Posterior vena cava (tissue), 2 donors: ENCODE data around the gene FAM171A2. TPM values are rescaled to one million over a fixed set of nuclear protein-coding genes. Genes with fewer than 3 reads are reported as not detected.
"Not testable (repeated sequence)": the region's sequence is repeated elsewhere in the genome, so short reads cannot be mapped to it uniquely, and the experiment has no call there.

Source experiments
- DNase-seq: peaks from one replicate; pipeline ENCODE4 v3.0.0-alpha.2; 2020; ENCODE audit warnings: low spot score
- intact Hi-C, 2 donors: fragments of 100-400 bp; cut with DNase I; formaldehyde crosslinking; loops; one replicate each; pipeline versions ENCODE4 v1.14.1 to v1.14.2; 2022 to 2023
- total RNA-seq, 2 donors: library from RNA; stranded (reverse); fragmentation: NEBNext Ultra II Directional; extraction: Animal tissue kit (Norgen Biotek cat#: 25700); gene quantifications; one replicate each; pipeline ENCODE4 v1.2.1, GENCODE V29; 2021
- donor health status: DM: yes; HTN: yes; CAD: no.
- donor health status: DM: yes; HTN: yes; CAD: no.

The FAM171A2 gene
- total RNA-seq, 2 donors from 2014 or later, result 0.43 to 0.69 TPM

DNA sequence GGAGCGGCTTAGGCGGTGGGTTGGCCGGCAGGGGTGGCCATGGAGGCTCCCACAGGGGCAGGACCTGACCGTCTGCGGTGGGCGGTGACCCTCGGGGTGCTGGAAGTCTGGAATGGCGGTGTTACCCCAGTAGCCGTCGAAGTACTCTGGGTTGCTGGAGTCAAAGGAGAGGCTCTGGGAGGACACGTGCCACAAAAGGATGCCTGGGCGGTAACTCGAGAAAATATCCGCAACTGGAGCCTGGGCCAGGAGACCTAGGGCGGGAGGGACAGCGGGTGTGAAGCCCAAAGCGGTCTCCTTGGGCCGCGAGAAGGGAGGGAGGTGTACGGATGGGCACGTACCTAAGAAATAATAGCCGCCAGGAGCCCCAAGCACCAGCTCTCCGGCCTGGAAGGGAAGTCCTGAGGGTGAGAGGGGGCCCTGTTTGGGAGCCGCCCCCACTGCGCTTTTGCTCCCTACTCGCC is 21.2 kb upstream of the FAM171A2 start:
- intact Hi-C loops, result no loop called here
- DNase-seq, result peak; percentile 76

- intact Hi-C loops, result no loop called here
- DNase-seq, result peak; percentile 70
These were observed 20.7 kb upstream of the FAM171A2 start for GRCh38 chr17:44384281-44384822.

- DNase-seq, result peak; percentile 75
- intact Hi-C loops, result no loop called here
These were observed 20.2 kb upstream of the FAM171A2 start for GRCh38 chr17:44383861-44384260.

GRCh38 chr17:44383363-44383762 is 19.7 kb upstream of the FAM171A2 start:
- DNase-seq, result peak; percentile 70
- intact Hi-C loops, result no loop called here

DNA sequence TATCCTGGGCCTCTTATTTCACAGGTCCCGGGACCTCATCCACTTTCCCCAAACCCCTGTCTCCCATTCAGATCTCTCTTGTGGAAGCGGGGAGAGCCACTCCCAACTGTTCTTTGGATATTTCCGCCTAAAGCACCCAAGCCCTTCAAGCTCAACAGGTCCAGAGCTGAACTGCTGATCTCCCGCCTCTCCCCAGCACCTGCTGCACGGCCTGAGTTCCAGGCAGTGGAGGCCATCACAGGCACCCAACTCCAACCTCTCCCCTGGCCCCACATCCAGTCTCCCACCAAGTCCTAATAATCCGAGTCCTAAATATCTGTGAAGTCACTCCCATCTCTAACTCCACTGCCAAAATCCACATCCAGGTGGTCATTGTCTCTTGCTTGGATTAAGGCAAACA is 19.3 kb upstream of the FAM171A2 start:
- DNase-seq, result peak; percentile 26
- intact Hi-C loops, result no loop called here

DNA sequence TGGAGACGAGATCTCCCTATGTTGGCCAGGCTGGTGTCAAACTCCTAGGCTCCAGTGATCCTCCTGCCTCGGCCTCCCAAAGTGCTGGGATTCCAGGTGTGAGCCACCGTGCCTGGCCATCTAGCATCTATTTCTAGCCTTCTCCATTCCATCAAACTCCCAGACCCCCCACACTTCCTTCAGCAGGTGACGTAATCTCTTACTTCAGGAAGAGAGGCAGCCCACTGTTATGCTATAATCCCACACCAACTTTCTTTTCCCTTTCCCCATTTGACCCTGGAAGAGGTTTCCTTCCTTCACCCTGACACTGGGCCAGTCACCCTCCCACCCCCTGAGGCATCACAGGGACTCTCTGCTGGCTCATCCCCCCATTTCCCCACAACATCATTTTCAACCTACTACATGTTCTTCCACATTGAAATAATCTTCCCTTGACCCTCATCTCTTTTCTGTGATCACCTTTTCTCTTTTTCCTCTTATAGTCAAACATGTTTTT is 18.2 kb upstream of the FAM171A2 start:
- intact Hi-C loops, result no loop called here
- no peak for DNase-seq

DNA sequence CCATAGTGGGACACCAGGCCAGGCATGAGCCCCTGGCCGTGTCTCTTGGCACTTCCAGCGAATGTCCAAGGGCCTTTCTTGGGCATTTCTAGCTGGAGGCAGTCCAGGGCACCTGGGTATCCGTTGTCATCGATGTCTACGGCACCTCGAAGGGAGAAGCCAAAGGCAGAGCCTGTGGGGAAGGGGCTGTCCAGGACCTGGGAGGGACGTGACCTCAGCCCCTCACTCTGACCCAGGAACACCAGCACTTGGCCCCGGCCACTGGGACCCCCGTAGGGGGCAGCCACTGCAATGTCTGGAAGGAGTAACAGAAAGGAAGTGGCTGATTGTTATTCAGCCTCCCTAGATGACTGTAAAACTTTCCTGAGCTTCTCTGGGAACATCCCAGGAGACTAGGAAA is 17.1 kb upstream of the FAM171A2 start:
- intact Hi-C loops, result no loop called here
- no peak for DNase-seq

DNA sequence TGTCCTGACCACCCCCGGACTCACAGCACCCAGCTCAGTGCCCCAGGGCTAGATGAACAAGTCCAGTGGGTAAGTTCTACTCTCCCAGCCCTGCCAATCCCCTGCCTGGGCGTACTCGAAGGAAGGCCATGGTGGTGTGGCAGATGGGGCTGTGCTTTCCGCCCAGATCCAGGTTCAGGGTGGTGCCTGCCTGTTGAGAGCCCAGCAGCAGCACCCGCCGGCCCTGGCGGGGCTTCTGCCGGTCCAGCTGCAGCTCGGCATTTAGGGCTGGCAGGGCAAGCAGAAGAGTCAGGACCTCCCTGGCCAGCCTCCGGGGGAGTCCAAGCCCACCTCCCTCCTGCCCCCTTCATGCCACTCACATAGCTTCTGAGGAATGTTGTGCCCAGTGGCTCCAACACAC is 16.2 kb upstream of the FAM171A2 start:
- no peak for DNase-seq
- intact Hi-C loops, result no loop called here

- no peak for DNase-seq
- intact Hi-C loops, result no loop called here
These were observed 14.6 kb upstream of the FAM171A2 start for GRCh38 chr17:44378171-44378705.

DNA sequence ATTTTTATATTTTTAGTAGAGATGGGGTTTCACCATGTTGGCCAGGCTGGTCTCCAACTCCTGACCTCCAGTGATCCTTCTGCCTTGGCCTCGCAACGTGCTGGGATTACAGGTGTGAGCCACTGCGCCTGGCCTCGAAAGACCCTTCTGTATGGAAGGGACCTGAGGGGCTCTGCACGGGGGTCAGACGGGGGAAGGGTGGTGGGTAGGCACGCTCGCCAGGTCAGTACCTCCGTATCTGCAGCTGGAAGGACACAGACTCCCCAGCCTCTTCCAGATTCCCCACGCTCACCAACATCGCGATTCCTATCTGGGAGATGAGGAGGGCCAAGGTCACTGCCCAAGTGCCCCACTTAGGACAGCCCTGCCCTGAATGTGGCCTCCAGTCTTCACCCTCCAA is 13.1 kb upstream of the FAM171A2 start:
- DNase-seq, result no peak
- intact Hi-C loops, result no loop called here

GRCh38 chr17:44376124-44376523 is 12.5 kb upstream of the FAM171A2 start:
- DNase-seq, result peak; percentile 91
- intact Hi-C loops, result no loop called here

GRCh38 chr17:44375196-44376017 is 11.8 kb upstream of the FAM171A2 start:
- intact Hi-C loops, result no loop called here
- no peak for DNase-seq

- peak; percentile 78 for DNase-seq
- intact Hi-C loops, result no loop called here
These were observed 10.9 kb upstream of the FAM171A2 start for GRCh38 chr17:44374306-44375195.

- intact Hi-C loops, result no loop called here
- no peak for DNase-seq
These were observed 8.4 kb upstream of the FAM171A2 start for GRCh38 chr17:44372036-44372435.

DNA sequence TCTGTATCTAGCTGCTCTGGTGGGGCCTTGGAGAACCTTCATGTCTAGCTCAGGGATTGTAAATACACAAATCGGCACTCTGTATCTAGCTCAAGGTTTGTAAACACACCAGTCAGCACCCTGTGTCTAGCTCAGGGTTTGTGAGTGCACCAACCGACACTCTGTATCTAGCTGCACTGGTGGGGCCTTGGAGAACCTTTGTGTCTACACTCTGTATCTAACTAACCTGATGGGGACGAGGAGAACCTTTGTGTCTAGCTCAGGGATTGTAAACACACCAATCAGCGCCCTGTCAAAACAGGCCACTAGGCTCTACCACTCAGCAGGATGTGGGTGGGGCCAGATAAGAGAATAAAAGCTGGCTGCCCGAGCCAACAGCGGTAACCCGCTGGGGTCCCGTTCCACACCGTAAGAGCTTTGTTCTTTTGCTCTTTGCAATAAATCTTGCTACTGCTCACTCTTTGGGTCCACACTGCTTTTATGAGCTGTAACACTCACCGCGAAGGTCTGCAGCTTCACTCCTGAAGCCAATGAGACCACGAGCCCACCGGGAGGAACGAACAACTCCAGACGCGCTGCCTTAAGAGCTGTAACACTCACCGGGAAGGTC is 5.9 kb upstream of the FAM171A2 start:
- DNase-seq, result not testable (repeated sequence)
- intact Hi-C loops, result loop anchor here in 1 of 2 donors (1.0 kb wide), 1 partner anchor 24 kb away; the partner anchor contains the start of gene GRN

DNA sequence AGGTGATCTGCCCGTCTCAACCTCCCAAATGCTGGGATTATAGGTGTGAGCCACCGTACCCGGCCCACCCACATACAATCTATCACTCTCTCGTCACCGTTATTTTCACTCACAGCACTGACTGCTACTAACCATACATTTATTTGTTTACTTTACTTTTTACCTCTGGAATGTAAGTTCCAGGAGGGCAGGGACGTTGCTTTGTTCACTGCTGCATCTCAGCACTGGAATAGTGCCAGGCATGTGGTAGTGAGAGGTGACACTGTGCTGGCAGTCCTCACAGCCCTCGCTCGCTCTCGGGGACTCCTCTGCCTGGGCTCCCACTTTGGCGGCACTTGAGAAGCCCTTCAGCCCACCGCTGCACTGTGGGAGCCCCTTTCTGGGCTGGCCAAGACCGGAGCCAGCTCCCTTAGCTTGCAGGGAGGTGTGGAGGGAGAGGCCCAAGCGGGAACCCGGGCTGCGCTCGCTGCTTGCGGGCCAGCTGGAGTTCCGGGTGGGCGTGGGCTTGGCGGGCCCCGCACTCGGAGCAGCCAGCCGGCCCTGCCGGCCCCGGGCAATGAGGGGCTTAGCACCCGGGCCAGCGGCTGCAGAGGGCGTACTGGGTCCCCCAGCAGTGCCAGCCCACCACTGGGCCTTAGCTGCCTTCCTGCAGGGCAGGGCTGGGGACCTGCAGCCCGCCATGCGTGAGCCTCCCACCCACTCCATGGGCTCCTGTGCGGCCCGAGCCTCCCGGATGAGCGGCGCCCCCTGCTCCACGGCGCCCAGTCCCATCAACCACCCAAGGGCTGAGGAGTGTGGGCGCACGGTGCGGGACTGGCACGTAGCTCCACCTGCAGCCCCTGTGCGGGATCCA is 5.0 kb upstream of the FAM171A2 start:
- DNase-seq, result not testable (repeated sequence)

DNA sequence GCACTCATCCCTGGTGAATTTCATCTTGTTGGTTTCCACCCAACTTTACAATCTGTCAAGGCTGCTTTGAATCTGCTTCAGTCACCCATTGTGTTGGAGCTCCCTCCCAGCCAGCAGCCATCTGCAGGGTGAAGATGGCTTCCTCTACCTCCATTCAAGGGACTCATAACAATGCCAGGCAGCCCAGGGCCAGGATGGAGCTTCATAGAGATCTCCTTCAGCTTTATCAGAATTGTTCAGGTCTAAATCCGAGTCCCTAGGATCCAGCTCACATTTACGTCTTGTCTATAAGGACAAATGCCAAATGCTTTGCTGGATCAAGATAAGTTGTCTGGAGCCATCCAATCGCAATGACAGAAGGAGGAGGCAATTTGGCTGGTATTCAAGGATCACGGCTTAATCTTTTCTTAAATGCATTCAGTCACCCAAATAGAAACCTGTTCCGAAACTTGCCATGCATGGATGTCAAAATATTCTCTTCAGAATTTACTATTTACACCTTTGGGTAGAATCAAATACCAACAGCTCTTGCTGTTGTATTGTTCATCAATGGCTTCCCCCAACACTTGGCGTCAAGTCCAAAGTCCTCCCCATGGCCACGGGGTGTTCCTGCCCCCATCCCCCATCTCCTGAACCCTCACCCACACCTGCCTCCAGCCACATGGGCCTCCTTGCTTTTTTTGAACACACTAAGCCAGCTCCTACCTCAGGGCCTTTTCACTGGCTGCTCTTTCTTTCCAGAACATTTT is 3.8 kb upstream of the FAM171A2 start:
- no peak for DNase-seq
- intact Hi-C loops, result no loop called here

More for the DNA sequence above, 5.0 kb upstream of the FAM171A2 start:
- intact Hi-C loops, result loop anchor here in 1 of 2 donors (1.0 kb wide), 1 partner anchor 23 kb away; the partner anchor contains the start of gene GRN
